Activated naive CD4-positive, alpha-beta T cell treated with anti-CD3 and anti-CD28 coated beads for 36 hours (primary cell): ENCODE results near the gene SLC35G1. TPM values are rescaled to one million over a fixed set of nuclear protein-coding genes. Genes with fewer than 3 reads are reported as not detected.

Experiments
- CTCF ChIA-PET: fragments of 350-600 bp; sonication (Branson Sonifier 250); formaldehyde crosslinking; loops from one replicate; lab custom pipeline; 2021; ENCODE audit warnings: antibody characterized with exemption; lab: Charles Lee
- DNase-seq: peaks from one replicate; pipeline ENCODE4 v3.0.0-alpha.2; 2020
- H3K27ac Mint-ChIP-seq: one replicate; pipeline ENCODE4 v1.8.0; 2021; ENCODE audit warnings: mild to moderate bottlenecking, mixed read lengths
- H3K27me3 Mint-ChIP-seq: one replicate; pipeline ENCODE4 v1.8.0; 2021; ENCODE audit warnings: low read depth, mixed read lengths
- H3K36me3 Mint-ChIP-seq: one replicate; pipeline ENCODE4 v1.8.0; 2021; ENCODE audit warnings: low read depth, mixed read lengths
- H3K4me1 Mint-ChIP-seq: one replicate; pipeline ENCODE4 v1.8.0; 2021; ENCODE audit warnings: low read depth, mixed read lengths
- H3K4me3 Mint-ChIP-seq: one replicate; pipeline ENCODE4 v1.8.0; 2021; ENCODE audit warnings: mild to moderate bottlenecking, moderate library complexity, mixed read lengths
- H3K9me3 Mint-ChIP-seq: one replicate; pipeline ENCODE4 v1.8.0; 2021; ENCODE audit warnings: mixed read lengths
- intact Hi-C: fragments of 100-400 bp; cut with micrococcal nuclease; formaldehyde crosslinking; loops from one replicate; pipeline ENCODE4 v1.15.1; 2023
- total RNA-seq, 2 experiments: library from RNA; stranded (reverse); gene quantifications; one replicate each; pipeline ENCODE4 v1.2.3, GENCODE V29; 2021

The SLC35G1 gene
- total RNA-seq, 2 experiments from 2014 or later, result 3.8 to 4.1 TPM

DNA sequence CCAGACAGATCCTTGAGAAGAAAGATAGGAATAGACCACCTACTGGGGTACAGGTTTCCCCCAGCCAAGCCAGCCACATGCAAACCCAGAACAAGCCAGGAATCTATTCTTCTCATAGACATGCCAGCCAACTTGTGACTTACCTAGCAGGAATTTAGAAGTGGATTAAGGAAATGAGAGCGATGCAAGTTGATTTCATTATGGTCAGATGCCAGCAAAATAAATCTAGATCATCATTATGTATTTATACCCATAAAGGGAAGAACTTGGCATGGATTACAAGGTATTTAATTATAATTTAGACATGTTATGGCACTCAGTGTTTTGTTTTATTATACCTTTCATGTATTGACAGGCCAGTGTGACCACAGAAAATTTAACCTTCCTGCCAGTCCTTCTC, 32.8 kb downstream of the SLC35G1 start:
- no peak for DNase-seq
- intact Hi-C loops, result no loop called here
- H3K27ac Mint-ChIP-seq, result no peak overlapping the region
- H3K36me3 Mint-ChIP-seq, result peaks cover 6% of the 10 kb centered on the region
- H3K27me3 Mint-ChIP-seq, result no peaks in the 10 kb centered on the region
- H3K4me1 Mint-ChIP-seq, result no peaks in the 10 kb centered on the region
- CTCF ChIA-PET, result no interaction called here
- H3K9me3 Mint-ChIP-seq, result peaks cover 3% of the 10 kb centered on the region
- no peak overlapping the region for H3K4me3 Mint-ChIP-seq

DNA sequence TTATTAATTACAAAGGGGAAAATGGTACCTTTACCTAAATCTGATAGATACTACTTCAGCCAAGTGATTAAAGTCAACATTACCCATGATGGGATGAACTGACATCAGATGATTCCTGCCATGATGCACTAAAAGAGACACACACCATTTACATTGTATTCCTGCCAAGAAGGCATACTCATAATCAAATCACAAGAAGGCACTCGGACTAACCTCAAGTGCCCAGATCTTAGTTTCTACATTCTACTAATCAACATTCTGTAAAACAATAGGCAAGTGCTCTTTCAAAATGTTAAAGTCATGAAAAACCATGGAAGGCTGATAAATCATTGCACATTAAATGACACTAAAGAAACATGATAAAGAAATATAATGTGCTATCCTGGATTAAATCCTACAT, 44.4 kb downstream of the SLC35G1 start:
- intact Hi-C loops, result no loop called here
- H3K36me3 Mint-ChIP-seq, result peaks cover 1% of the 10 kb centered on the region
- no peak for DNase-seq
- no peaks in the 10 kb centered on the region for H3K27me3 Mint-ChIP-seq
- no peaks in the 10 kb centered on the region for H3K9me3 Mint-ChIP-seq
- no peak overlapping the region for H3K4me3 Mint-ChIP-seq
- H3K27ac Mint-ChIP-seq, result no peak overlapping the region
- no peaks in the 10 kb centered on the region for H3K4me1 Mint-ChIP-seq
- CTCF ChIA-PET, result interaction anchor here (0.7 kb wide), 1 partner anchor 17 kb away, joined by 3 read pairs; no protein-coding TSS in a partner anchor

GRCh38 chr10:93940881-93941280, 47.1 kb downstream of the SLC35G1 start:
- DNase-seq, result no peak
- Mint-ChIP-seq H3K4me3 (no peak overlapping the region), H3K36me3 (peaks cover 1% of the 10 kb centered on the region), H3K4me1 (no peaks in the 10 kb centered on the region), H3K27me3 (no peaks in the 10 kb centered on the region), H3K27ac (no peak overlapping the region), H3K9me3 (no peaks in the 10 kb centered on the region)
- intact Hi-C loops, result no loop called here
- CTCF ChIA-PET, result interaction anchor here (0.5 kb wide), 1 partner anchor 17 kb away, joined by 4 read pairs; no protein-coding TSS in a partner anchor

DNA sequence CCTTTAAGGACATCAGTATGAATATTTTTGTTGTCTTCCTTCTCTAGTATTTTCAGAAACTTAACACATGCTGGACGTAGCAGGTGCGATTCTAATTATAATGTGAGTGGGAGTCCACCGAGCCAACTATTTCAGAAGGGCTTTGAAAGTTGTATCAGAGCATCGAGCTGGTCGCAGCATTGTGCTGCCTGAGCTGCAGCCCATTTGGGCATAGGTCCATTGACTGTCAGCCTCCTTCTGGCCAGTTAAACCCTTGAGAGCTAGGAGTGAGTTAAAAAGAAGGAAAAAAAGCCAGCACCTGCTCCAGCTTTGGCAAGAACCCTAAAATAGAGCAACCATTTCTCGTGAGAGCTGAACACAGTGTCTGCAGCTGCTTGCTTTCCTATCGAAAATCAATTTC, 47.8 kb downstream of the SLC35G1 start:
- H3K4me3 Mint-ChIP-seq, result no peak overlapping the region
- no peak overlapping the region for H3K27ac Mint-ChIP-seq
- intact Hi-C loops, result no loop called here
- H3K36me3 Mint-ChIP-seq, result peaks cover 1% of the 10 kb centered on the region
- CTCF ChIA-PET, result interaction anchor here (0.5 kb wide), 1 partner anchor 17 kb away, joined by 4 read pairs; no protein-coding TSS in a partner anchor
- H3K9me3 Mint-ChIP-seq, result no peaks in the 10 kb centered on the region
- no peaks in the 10 kb centered on the region for H3K4me1 Mint-ChIP-seq
- DNase-seq, result no peak
- no peaks in the 10 kb centered on the region for H3K27me3 Mint-ChIP-seq

- H3K4me1 Mint-ChIP-seq, result no peaks in the 10 kb centered on the region
- H3K36me3 Mint-ChIP-seq, result no peaks in the 10 kb centered on the region
- CTCF ChIA-PET, result no interaction called here
- H3K27me3 Mint-ChIP-seq, result no peaks in the 10 kb centered on the region
- no peak overlapping the region for H3K27ac Mint-ChIP-seq
- H3K4me3 Mint-ChIP-seq, result no peak overlapping the region
- intact Hi-C loops, result no loop called here
- DNase-seq, result no peak
- H3K9me3 Mint-ChIP-seq, result no peaks in the 10 kb centered on the region
Observed at GRCh38 chr10:93945819-93946218, 52.0 kb downstream of the SLC35G1 start.

GRCh38 chr10:93947055-93947454, 53.3 kb downstream of the SLC35G1 start:
- H3K27me3 Mint-ChIP-seq, result no peaks in the 10 kb centered on the region
- H3K27ac Mint-ChIP-seq, result no peak overlapping the region
- no peaks in the 10 kb centered on the region for H3K4me1 Mint-ChIP-seq
- no peaks in the 10 kb centered on the region for H3K36me3 Mint-ChIP-seq
- DNase-seq, result no peak
- H3K9me3 Mint-ChIP-seq, result no peaks in the 10 kb centered on the region
- no peak overlapping the region for H3K4me3 Mint-ChIP-seq
- intact Hi-C loops, result no loop called here
- CTCF ChIA-PET, result no interaction called here

- intact Hi-C loops, result no loop called here
- DNase-seq, result no peak
- Mint-ChIP-seq H3K27me3 (no peaks in the 10 kb centered on the region), H3K4me1 (no peaks in the 10 kb centered on the region), H3K36me3 (no peaks in the 10 kb centered on the region), H3K9me3 (no peaks in the 10 kb centered on the region), H3K4me3 (no peak overlapping the region), H3K27ac (no peak overlapping the region)
- CTCF ChIA-PET, result no interaction called here
Observed at GRCh38 chr10:93947524-93947923, 53.7 kb downstream of the SLC35G1 start.

- no peak for DNase-seq
- intact Hi-C loops, result no loop called here
- Mint-ChIP-seq H3K4me3 (no peak overlapping the region), H3K27me3 (no peaks in the 10 kb centered on the region), H3K36me3 (no peaks in the 10 kb centered on the region), H3K4me1 (no peaks in the 10 kb centered on the region), H3K9me3 (no peaks in the 10 kb centered on the region), H3K27ac (no peak overlapping the region)
- CTCF ChIA-PET, result no interaction called here
Observed at GRCh38 chr10:93951905-93952304, 58.1 kb downstream of the SLC35G1 start.

Other genes with a start within 250 kb of the SLC35G1 start
- gene FRA10AC1, start 191.4 kb upstream of the SLC35G1 start, total RNA-seq, result 10 to 100 TPM; 24.5 to 25.0 TPM
- not detected for gene LGI1, start 136.0 kb upstream of the SLC35G1 start, total RNA-seq
- gene PLCE1, start 100.0 kb downstream of the SLC35G1 start, total RNA-seq, result under 1 TPM in 1 of 2 experiments, not detected in 1; 0.05 TPM